Activated T-helper 17 cell treated with anti-CD3 and anti-CD28 coated beads, Interleukin-2, amount 50 U/mL, for 72 hours (primary cell): ENCODE results near the gene ADAMTS8. TPM values are rescaled to one million over a fixed set of nuclear protein-coding genes. Genes with fewer than 3 reads are reported as not detected.

Experiments used
- total RNA-seq, 2 donors: library from RNA; stranded (reverse); gene quantifications; one replicate each; pipeline ENCODE4 v1.2.3, GENCODE V29; 2022

ADAMTS8 gene
- total RNA-seq, 2 donors from 2014 or later = not detected

Other genes with a start within 250 kb of the ADAMTS8 start
- gene ZBTB44, start 113.7 kb downstream of the ADAMTS8 start, total RNA-seq = 10 to 100 TPM; 49.6 to 49.7 TPM
- gene ADAMTS15, start 20.0 kb upstream of the ADAMTS8 start, total RNA-seq = not detected